IMR-90 (cell line): ENCODE results near the gene ABI3. TPM values are rescaled to one million over a fixed set of nuclear protein-coding genes. Genes with fewer than 3 reads are reported as not detected.

Experiments
- ATAC-seq: fragments of 200-7000 bp; cut with Tn5 transposase; 2 replicates; pipeline ENCODE4 v1.9.1; 2020; ENCODE audit warnings: low read depth, mild to moderate bottlenecking, moderate library complexity
- BruUV-seq: library from RNA; stranded (reverse); fragments of 400-500 nt; replicated peaks from 2 replicates; lab custom pipeline; 2021; lab: Mats Ljungman, UMichigan
- CTCF ChIA-PET: fragments of 300-600 bp; formaldehyde crosslinking; extraction: SDS; loops from one replicate; lab custom pipeline; 2021; ENCODE audit warnings: antibody characterized with exemption; lab: Yijun Ruan, JAX
- POLR2A ChIA-PET: fragments of 300-600 bp; sonication (Branson Sonifier 250); formaldehyde crosslinking; loops from one replicate; lab custom pipeline; 2022; ENCODE audit warnings: antibody characterized with exemption; ENCODE audit not compliant: unreplicated experiment; lab: Charles Lee
- DNase-seq: peaks from one replicate; pipeline ENCODE4 v3.0.0; 2013
- H2AFZ ChIP-seq: replicated peaks from 2 replicates; pipeline ENCODE3; 2013; ENCODE audit warnings: low read length, mild to moderate bottlenecking; ENCODE audit not compliant: poor library complexity
- H2AK5ac ChIP-seq: 2 replicates; pipeline ENCODE4 v1.6.1; 2013; ENCODE audit warnings: low read depth, low read length, inconsistent platforms
- H2AK9ac ChIP-seq: replicated peaks from 2 replicates; pipeline ENCODE3; 2013; ENCODE audit warnings: mild to moderate bottlenecking, low read depth, low read length, moderate library complexity; ENCODE audit not compliant: poor library complexity
- H2BK120ac ChIP-seq: 2 replicates; pipeline ENCODE4 v1.6.1; 2013; ENCODE audit warnings: low read depth, low read length, inconsistent platforms
- H2BK15ac ChIP-seq: 3 replicates; pipeline ENCODE4 v1.6.1; 2013; ENCODE audit warnings: low read depth, low read length, inconsistent platforms
- H2BK20ac ChIP-seq: 2 replicates; pipeline ENCODE4 v1.6.1; 2013; ENCODE audit warnings: low read depth, mild to moderate bottlenecking, inconsistent platforms, low read length, moderate library complexity
- H2BK5ac ChIP-seq: 2 replicates; pipeline ENCODE4 v1.6.1; 2013; ENCODE audit warnings: mild to moderate bottlenecking, low read depth, low read length, inconsistent platforms; ENCODE audit not compliant: poor library complexity, severe bottlenecking
- H3K14ac ChIP-seq: replicated peaks from 2 replicates; pipeline ENCODE4 v1.6.1; 2013; ENCODE audit warnings: low read depth, low read length, inconsistent platforms
- H3K18ac ChIP-seq: 2 replicates; pipeline ENCODE4 v1.6.1; 2013; ENCODE audit warnings: low read depth, low read length, control low read depth
- H3K23ac ChIP-seq: 2 replicates; pipeline ENCODE4 v1.6.1; 2013; ENCODE audit warnings: low read depth, low read length, inconsistent platforms
- H3K27ac ChIP-seq: 2 replicates; pipeline ENCODE4 v1.5.1; 2013; ENCODE audit warnings: mild to moderate bottlenecking, control low read depth, low read length; ENCODE audit not compliant: insufficient read depth
- H3K27me3 ChIP-seq: 2 replicates; pipeline ENCODE4 v1.6.1; 2013; ENCODE audit warnings: low read length; ENCODE audit not compliant: control insufficient read depth, insufficient read depth
- H3K36me3 ChIP-seq: 2 replicates; pipeline ENCODE4 v1.6.1; 2013; ENCODE audit warnings: low read length, mixed read lengths; ENCODE audit not compliant: control insufficient read depth, insufficient read depth
- H3K4ac ChIP-seq: 2 replicates; pipeline ENCODE4 v1.6.1; 2013; ENCODE audit warnings: low read depth, low read length, inconsistent platforms
- H3K4me1 ChIP-seq: 2 replicates; pipeline ENCODE4 v1.6.1; 2013; ENCODE audit warnings: low read length, mixed read lengths; ENCODE audit not compliant: control insufficient read depth, insufficient read depth
- H3K4me2 ChIP-seq: 2 replicates; pipeline ENCODE4 v1.6.1; 2013; ENCODE audit warnings: low read depth, mild to moderate bottlenecking, control low read depth, low read length, moderate library complexity
- H3K4me3 ChIP-seq: 2 replicates; pipeline ENCODE4 v1.5.1; 2013; ENCODE audit warnings: low read depth, mild to moderate bottlenecking, control low read depth, low read length, moderate library complexity; ENCODE audit not compliant: insufficient read depth
- H3K56ac ChIP-seq: 2 replicates; pipeline ENCODE4 v1.6.1; 2013; ENCODE audit warnings: low read length, inconsistent platforms; ENCODE audit not compliant: insufficient read depth; ENCODE audit errors: extremely low read depth
- H3K79me1 ChIP-seq, 2 experiments: 2 replicates each; pipeline ENCODE4 v1.6.1; 2013; ENCODE audit warnings: low read length in 2 of 2, inconsistent platforms in 1 of 2, low read depth in 1 of 2
- H3K9ac ChIP-seq: 2 replicates; pipeline ENCODE4 v1.6.1; 2013; ENCODE audit warnings: low read depth, low read length, control low read depth
- H3K9me1 ChIP-seq: 2 replicates; pipeline ENCODE4 v1.6.1; 2013; ENCODE audit warnings: low read length, inconsistent platforms; ENCODE audit not compliant: insufficient read depth
- H3K9me3 ChIP-seq: 2 replicates; pipeline ENCODE4 v1.6.1; 2013; ENCODE audit warnings: low read length; ENCODE audit not compliant: control insufficient read depth, insufficient read depth
- H4K20me1 ChIP-seq: 2 replicates; pipeline ENCODE4 v1.6.1; 2013; ENCODE audit warnings: low read length, inconsistent platforms; ENCODE audit not compliant: insufficient read depth
- H4K5ac ChIP-seq: 2 replicates; pipeline ENCODE4 v1.6.1; 2013; ENCODE audit warnings: mild to moderate bottlenecking, low read depth, low read length, control low read depth
- H4K8ac ChIP-seq, 2 experiments: 2 replicates each; pipeline ENCODE4 v1.6.1; 2013; ENCODE audit warnings: low read depth in 2 of 2, low read length in 2 of 2, control low read depth in 1 of 2, inconsistent platforms in 1 of 2
- H4K91ac ChIP-seq: 2 replicates; pipeline ENCODE4 v1.6.1; 2013; ENCODE audit warnings: low read depth, low read length, inconsistent platforms; ENCODE audit not compliant: insufficient read depth
- BHLHE40 ChIP-seq: fragments of 150-350 bp; IDR thresholded peaks from 2 replicates; pipeline ENCODE4 v1.6.1; 2016; ENCODE audit warnings: mild to moderate bottlenecking, low read depth, low read length
- CEBPB ChIP-seq: IDR thresholded peaks from 2 replicates; pipeline ENCODE4 v1.6.1; 2012; ENCODE audit warnings: low read depth, low read length, improper control_type of control experiment
- CHD1 ChIP-seq: IDR thresholded peaks from 2 replicates; pipeline ENCODE4 v1.6.1; 2012; ENCODE audit warnings: low read depth, low read length, improper control_type of control experiment
- FOS ChIP-seq: fragments of 150-350 bp; IDR thresholded peaks from 2 replicates; pipeline ENCODE4 v1.6.1; 2016; ENCODE audit warnings: low read depth, low read length
- MAFK ChIP-seq: IDR thresholded peaks from 2 replicates; pipeline ENCODE4 v1.6.1; 2012; ENCODE audit warnings: low read depth, low read length, improper control_type of control experiment
- MAZ ChIP-seq: IDR thresholded peaks from 2 replicates; pipeline ENCODE4 v1.6.1; 2012; ENCODE audit warnings: low read depth, mild to moderate bottlenecking, low read length, improper control_type of control experiment, moderate library complexity, borderline replicate concordance
- MXI1 ChIP-seq: IDR thresholded peaks from 2 replicates; pipeline ENCODE4 v1.6.1; 2012; ENCODE audit warnings: low read depth, mild to moderate bottlenecking, low read length, moderate library complexity, borderline replicate concordance
- NFE2L2 ChIP-seq: fragments of 150-350 bp; IDR thresholded peaks from 2 replicates; pipeline ENCODE4 v1.6.1; 2016; ENCODE audit warnings: low read depth, mild to moderate bottlenecking, low read length
- POLR2A ChIP-seq: IDR thresholded peaks from 2 replicates; pipeline ENCODE4 v1.6.1; 2012; ENCODE audit warnings: mild to moderate bottlenecking, low read depth, low read length
- RAD21 ChIP-seq: IDR thresholded peaks from 2 replicates; pipeline ENCODE4 v1.6.1; 2012; ENCODE audit warnings: low read length, improper control_type of control experiment
- RCOR1 ChIP-seq: IDR thresholded peaks from 2 replicates; pipeline ENCODE4 v1.6.1; 2012; ENCODE audit warnings: mild to moderate bottlenecking, low read length, improper control_type of control experiment; ENCODE audit not compliant: insufficient replicate concordance
- RFX5 ChIP-seq: IDR thresholded peaks from 2 replicates; pipeline ENCODE4 v1.8.0; 2012; ENCODE audit warnings: low read depth, mild to moderate bottlenecking, low read length, moderate library complexity
- SMC3 ChIP-seq: fragments of 150-350 bp; IDR thresholded peaks from 2 replicates; pipeline ENCODE4 v1.6.1; 2016; ENCODE audit warnings: low read depth, mild to moderate bottlenecking, antibody characterized with exemption, low read length, moderate library complexity
- WGBS, 2 experiments: methylation state at CpG; one replicate each; pipeline versions ENCODE4 v1.1.5 to v1.1.7; 2013; ENCODE audit warnings: missing lambda C conversion rate in 2 of 2; ENCODE audit not compliant: insufficient read length in 1 of 2; ENCODE audit errors: extremely low coverage in 2 of 2; 5-methylcytosine and 5-hydroxymethylcytosine counted together
- dilution Hi-C: fragments of 300-500 bp; cut with HindIII; formaldehyde crosslinking; loops from one replicate; pipeline ENCODE4 v1.14.3; 2018; ENCODE audit warnings: low sequenced_read_pairs; ENCODE audit not compliant: unreplicated experiment
- in situ Hi-C: fragments of 300-500 bp; cut with MboI; formaldehyde crosslinking; loops from 3 replicates; pipeline ENCODE4 v1.14.3; 2019; ENCODE audit warnings: low sequenced_read_pairs, inconsistent platforms, mixed read lengths
- intact Hi-C: fragments of 100-400 bp; cut with micrococcal nuclease; formaldehyde crosslinking; loops from 2 replicates; pipeline ENCODE4 v1.10.0; 2022
- polyA plus RNA-seq, 3 experiments: library from polyadenylated mRNA; depleted of rRNA; stranded (reverse); fragments of >200 nt; gene quantifications; 2 replicates each; pipeline ENCODE4 v1.2.3, GENCODE V29; 2012; ENCODE audit warnings: low replicate concordance in 1 of 3
- total RNA-seq: library from RNA; depleted of rRNA; stranded (reverse); fragments of >200 nt; gene quantifications from 2 replicates; pipeline ENCODE4 v1.2.3, GENCODE V29; 2012
- TF ChIP-seq, protein P1 (sequence below): conservative IDR thresholded peaks from 2 replicates; pipeline ENCODE4 v1.5.1; 2012; ENCODE audit warnings: mild to moderate bottlenecking, low read depth, low read length, improper control_type of control experiment
- TF ChIP-seq, protein P2 (sequence below): fragments of 150-350 bp; IDR thresholded peaks from 2 replicates; pipeline ENCODE4 v1.6.1; 2016; ENCODE audit warnings: low read depth, mild to moderate bottlenecking, low read length, moderate library complexity, borderline replicate concordance
- TF ChIP-seq, protein P3 (sequence below): fragments of 150-350 bp; IDR thresholded peaks from 2 replicates; pipeline ENCODE4 v1.6.1; 2017; ENCODE audit warnings: mild to moderate bottlenecking, antibody characterized with exemption, low read length, low read depth

ABI3 gene
- total and polyA plus RNA-seq, 2 of the 4 experiments (the other 2 are of a cell fraction) = 1.1 to 1.2 TPM

DNA sequence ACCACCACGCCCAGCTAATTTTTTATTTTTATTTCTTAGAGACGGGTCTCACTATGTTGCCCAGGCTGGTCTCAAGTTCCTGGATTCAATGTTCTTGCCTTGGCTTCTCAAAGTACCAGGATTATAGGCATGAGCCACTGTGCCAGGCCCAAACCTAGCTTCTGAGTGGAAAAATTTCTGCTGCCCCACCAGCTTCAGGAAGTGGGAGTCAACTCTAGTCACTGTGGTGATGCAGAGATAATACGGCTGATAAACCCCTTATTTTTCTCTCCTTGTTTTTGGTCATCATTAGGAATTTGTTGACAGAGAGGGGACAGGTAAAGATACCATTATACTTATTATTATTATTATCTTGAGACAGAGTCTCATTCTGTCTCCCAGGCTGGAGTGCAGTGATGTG lies 47.9 kb downstream of the ABI3 start:
- H2BK15ac ChIP-seq = no peak overlapping the region
- H3K23ac ChIP-seq = no peak overlapping the region
- H3K9ac ChIP-seq = no peak overlapping the region
- ChIA-PET POLR2A (no interaction called here), CTCF (no interaction called here)
- no peaks in the 10 kb centered on the region for H4K20me1 ChIP-seq
- H3K18ac ChIP-seq = no peak overlapping the region
- BruUV-seq = no TSS peak
- H2BK5ac ChIP-seq = no peak overlapping the region
- H3K9me3 ChIP-seq = no peaks in the 10 kb centered on the region
- H3K9me1 ChIP-seq = no peaks in the 10 kb centered on the region
- no peak overlapping the region for H4K5ac ChIP-seq
- no peak overlapping the region for H2AFZ ChIP-seq
- DNase-seq (no peak), ATAC-seq (no peak)
- WGBS, 2 experiments = no CpG with 5 or more reads among the region's 3 CpGs
- no peak overlapping the region for H3K27ac ChIP-seq
- H2AK5ac ChIP-seq = no peak overlapping the region
- no peak overlapping the region for H3K56ac ChIP-seq
- H2BK120ac ChIP-seq = no peak overlapping the region
- H4K91ac ChIP-seq = no peak overlapping the region
- H3K4ac ChIP-seq = no peak overlapping the region
- no peak overlapping the region for H3K4me2 ChIP-seq
- dilution Hi-C loops (no loop called here), in situ Hi-C loops (no loop called here), intact Hi-C loops (no loop called here)
- no peaks in the 10 kb centered on the region for H3K36me3 ChIP-seq
- no peak overlapping the region for H4K8ac ChIP-seq
- TF ChIP-seq CEBPB = no peak
- TF ChIP-seq SMC3 = no peak
- TF ChIP-seq, protein P1, sequence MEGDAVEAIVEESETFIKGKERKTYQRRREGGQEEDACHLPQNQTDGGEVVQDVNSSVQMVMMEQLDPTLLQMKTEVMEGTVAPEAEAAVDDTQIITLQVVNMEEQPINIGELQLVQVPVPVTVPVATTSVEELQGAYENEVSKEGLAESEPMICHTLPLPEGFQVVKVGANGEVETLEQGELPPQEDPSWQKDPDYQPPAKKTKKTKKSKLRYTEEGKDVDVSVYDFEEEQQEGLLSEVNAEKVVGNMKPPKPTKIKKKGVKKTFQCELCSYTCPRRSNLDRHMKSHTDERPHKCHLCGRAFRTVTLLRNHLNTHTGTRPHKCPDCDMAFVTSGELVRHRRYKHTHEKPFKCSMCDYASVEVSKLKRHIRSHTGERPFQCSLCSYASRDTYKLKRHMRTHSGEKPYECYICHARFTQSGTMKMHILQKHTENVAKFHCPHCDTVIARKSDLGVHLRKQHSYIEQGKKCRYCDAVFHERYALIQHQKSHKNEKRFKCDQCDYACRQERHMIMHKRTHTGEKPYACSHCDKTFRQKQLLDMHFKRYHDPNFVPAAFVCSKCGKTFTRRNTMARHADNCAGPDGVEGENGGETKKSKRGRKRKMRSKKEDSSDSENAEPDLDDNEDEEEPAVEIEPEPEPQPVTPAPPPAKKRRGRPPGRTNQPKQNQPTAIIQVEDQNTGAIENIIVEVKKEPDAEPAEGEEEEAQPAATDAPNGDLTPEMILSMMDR = no peak
- TF ChIP-seq, protein P2, sequence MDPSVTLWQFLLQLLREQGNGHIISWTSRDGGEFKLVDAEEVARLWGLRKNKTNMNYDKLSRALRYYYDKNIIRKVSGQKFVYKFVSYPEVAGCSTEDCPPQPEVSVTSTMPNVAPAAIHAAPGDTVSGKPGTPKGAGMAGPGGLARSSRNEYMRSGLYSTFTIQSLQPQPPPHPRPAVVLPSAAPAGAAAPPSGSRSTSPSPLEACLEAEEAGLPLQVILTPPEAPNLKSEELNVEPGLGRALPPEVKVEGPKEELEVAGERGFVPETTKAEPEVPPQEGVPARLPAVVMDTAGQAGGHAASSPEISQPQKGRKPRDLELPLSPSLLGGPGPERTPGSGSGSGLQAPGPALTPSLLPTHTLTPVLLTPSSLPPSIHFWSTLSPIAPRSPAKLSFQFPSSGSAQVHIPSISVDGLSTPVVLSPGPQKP = no peak
- TF ChIP-seq CHD1 = no peak
- TF ChIP-seq MXI1 = no peak
- no peak for TF ChIP-seq POLR2A
- no peak for TF ChIP-seq MAFK
- TF ChIP-seq NFE2L2 = no peak
- TF ChIP-seq MAZ = no peak
- no peak for TF ChIP-seq FOS
- TF ChIP-seq RFX5 = no peak
- no peak for TF ChIP-seq BHLHE40
- TF ChIP-seq RAD21 = no peak
- TF ChIP-seq, protein P3, sequence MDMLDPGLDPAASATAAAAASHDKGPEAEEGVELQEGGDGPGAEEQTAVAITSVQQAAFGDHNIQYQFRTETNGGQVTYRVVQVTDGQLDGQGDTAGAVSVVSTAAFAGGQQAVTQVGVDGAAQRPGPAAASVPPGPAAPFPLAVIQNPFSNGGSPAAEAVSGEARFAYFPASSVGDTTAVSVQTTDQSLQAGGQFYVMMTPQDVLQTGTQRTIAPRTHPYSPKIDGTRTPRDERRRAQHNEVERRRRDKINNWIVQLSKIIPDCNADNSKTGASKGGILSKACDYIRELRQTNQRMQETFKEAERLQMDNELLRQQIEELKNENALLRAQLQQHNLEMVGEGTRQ = no peak
- TF ChIP-seq RCOR1 = no peak
- H3K4me1 ChIP-seq = peaks cover 2% of the 10 kb centered on the region; the same call in 1 of the 2 replicates
- H2AK9ac ChIP-seq = no peak overlapping the region
- no peak overlapping the region for H3K14ac ChIP-seq
- H2BK20ac ChIP-seq = no peak overlapping the region
- H3K4me3 ChIP-seq = no peak overlapping the region
- no peaks in the 10 kb centered on the region for H3K79me1 ChIP-seq
- H3K27me3 ChIP-seq = peaks cover 6% of the 10 kb centered on the region; the same call in 1 of the 2 replicates
